Karpas-422 (cell line): Measurements from ENCODE around the gene GPR42. TPM values are rescaled to one million over a fixed set of nuclear protein-coding genes. Genes with fewer than 3 reads are reported as not detected.
"Not testable (repeated sequence)": the region's sequence is repeated elsewhere in the genome, so short reads cannot be mapped to it uniquely, and the experiment has no call there.

ENCODE experiments used
- DNase-seq: peaks from one replicate; pipeline ENCODE4 v3.0.0-alpha.2; 2015
- H2AFZ ChIP-seq: fragments of 200-600 bp; sonication (generic); 2 replicates; pipeline ENCODE4 v1.6.1; 2014; ENCODE audit warnings: antibody characterized with exemption, low read length, mixed read lengths
- H3K27ac ChIP-seq: fragments of 200-600 bp; sonication (generic); 2 replicates; pipeline ENCODE4 v1.5.1; 2014; ENCODE audit warnings: mild to moderate bottlenecking, low read length, moderate library complexity
- H3K27me3 ChIP-seq: fragments of 200-600 bp; sonication (generic); 2 replicates; pipeline ENCODE4 v1.6.1; 2014; ENCODE audit warnings: low read length, mixed read lengths
- H3K36me3 ChIP-seq: fragments of 200-600 bp; sonication (generic); 2 replicates; pipeline ENCODE4 v1.6.1; 2014; ENCODE audit warnings: low read length, mixed read lengths; ENCODE audit not compliant: insufficient read depth
- H3K4me1 ChIP-seq: fragments of 200-600 bp; sonication (generic); 2 replicates; pipeline ENCODE4 v1.6.1; 2014; ENCODE audit warnings: mild to moderate bottlenecking, low read length, mixed read lengths
- H3K4me2 ChIP-seq: fragments of 200-600 bp; sonication (generic); 2 replicates; pipeline ENCODE4 v1.6.1; 2014; ENCODE audit warnings: low read length, low read depth, mild to moderate bottlenecking; ENCODE audit not compliant: poor library complexity, severe bottlenecking
- H3K4me3 ChIP-seq: fragments of 200-600 bp; sonication (generic); 2 replicates; pipeline ENCODE4 v1.5.1; 2014; ENCODE audit warnings: mild to moderate bottlenecking, antibody characterized with exemption, low read length, mixed read lengths
- H3K79me2 ChIP-seq: fragments of 200-600 bp; sonication (generic); 2 replicates; pipeline ENCODE4 v1.6.1; 2014; ENCODE audit warnings: mild to moderate bottlenecking, low read length, mixed read lengths
- H3K9ac ChIP-seq: fragments of 200-600 bp; sonication (generic); 2 replicates; pipeline ENCODE4 v1.6.0; 2014; ENCODE audit warnings: low read length
- H3K9me2 ChIP-seq: fragments of 200-600 bp; sonication (generic), shearing (Covaris generic); replicated peaks from 2 replicates; pipeline ENCODE4 v1.6.0; 2014; ENCODE audit warnings: mild to moderate bottlenecking, low read length, moderate library complexity; ENCODE audit not compliant: insufficient read depth
- H3K9me3 ChIP-seq: fragments of 300-700, 200-600 bp; sonication (generic); 2 replicates; pipeline ENCODE4 v1.6.1; 2014; ENCODE audit warnings: low read length, mixed read lengths
- H4K20me1 ChIP-seq: fragments of 200-600 bp; sonication (generic); 2 replicates; pipeline ENCODE4 v1.6.1; 2014; ENCODE audit warnings: mild to moderate bottlenecking, antibody characterized with exemption, low read length, low read depth; ENCODE audit not compliant: insufficient read depth
- total RNA-seq: library from RNA; depleted of rRNA; stranded (reverse); fragments of >200 nt; shearing (Covaris generic); gene quantifications from 2 replicates; pipeline ENCODE4 v1.2.3, GENCODE V29; 2014; ENCODE audit warnings: low replicate concordance

GPR42 gene
- total RNA-seq, 1 experiment from 2014 or later, result not detected

DNA sequence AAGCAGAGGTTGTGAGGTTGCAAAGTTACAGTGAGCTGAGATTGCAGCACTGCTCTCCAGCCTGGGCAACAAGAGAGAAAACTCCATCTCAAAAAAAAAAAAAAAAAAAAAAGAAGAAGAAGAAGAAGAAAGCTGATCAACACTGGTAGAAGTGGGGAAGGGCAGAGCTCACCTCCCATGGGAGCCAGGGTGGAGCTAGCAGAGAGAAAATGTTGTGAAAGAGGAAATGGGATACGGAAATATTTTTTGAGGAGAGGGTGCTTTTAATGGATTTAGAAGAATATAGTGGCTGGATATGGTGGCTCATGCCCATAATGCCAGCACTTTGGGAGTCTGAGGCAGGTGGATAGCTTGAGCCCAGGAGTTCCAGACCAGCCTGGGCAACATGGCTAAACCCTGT, 6.8 kb downstream of the GPR42 start:
- H3K79me2 ChIP-seq, result no peaks in the 10 kb centered on the region
- no peaks in the 10 kb centered on the region for H3K36me3 ChIP-seq
- no peaks in the 10 kb centered on the region for H4K20me1 ChIP-seq
- no peaks in the 10 kb centered on the region for H3K27me3 ChIP-seq
- no peak overlapping the region for H2AFZ ChIP-seq
- H3K9me2 ChIP-seq, result no peaks in the 10 kb centered on the region
- no peak overlapping the region for H3K27ac ChIP-seq
- H3K9me3 ChIP-seq, result no peaks in the 10 kb centered on the region
- H3K4me3 ChIP-seq, result no peak overlapping the region
- DNase-seq, result no peak
- no peaks in the 10 kb centered on the region for H3K4me1 ChIP-seq
- H3K4me2 ChIP-seq, result no peak overlapping the region
- H3K9ac ChIP-seq, result no peak overlapping the region

DNA sequence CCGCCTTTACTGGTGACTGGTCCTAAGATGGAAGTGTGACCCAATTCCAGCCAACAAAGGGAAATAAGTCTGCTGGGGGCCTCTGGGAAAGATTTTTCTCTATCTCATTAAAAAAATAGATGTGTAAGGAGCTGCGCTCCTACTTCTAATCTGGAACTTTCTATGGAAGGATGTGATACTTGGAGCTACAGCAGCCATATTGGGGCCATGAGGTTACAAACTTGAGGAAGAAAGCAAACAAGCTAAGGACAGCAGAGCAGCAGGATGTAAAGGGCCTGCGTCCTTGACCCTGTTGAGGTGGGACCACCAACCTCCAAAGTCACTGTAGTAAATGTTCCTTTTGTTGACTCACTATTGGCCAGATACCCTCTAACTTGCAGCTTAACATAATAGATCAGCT, 7.5 kb downstream of the GPR42 start:
- no peak for DNase-seq
- H2AFZ ChIP-seq, result no peak overlapping the region

DNA sequence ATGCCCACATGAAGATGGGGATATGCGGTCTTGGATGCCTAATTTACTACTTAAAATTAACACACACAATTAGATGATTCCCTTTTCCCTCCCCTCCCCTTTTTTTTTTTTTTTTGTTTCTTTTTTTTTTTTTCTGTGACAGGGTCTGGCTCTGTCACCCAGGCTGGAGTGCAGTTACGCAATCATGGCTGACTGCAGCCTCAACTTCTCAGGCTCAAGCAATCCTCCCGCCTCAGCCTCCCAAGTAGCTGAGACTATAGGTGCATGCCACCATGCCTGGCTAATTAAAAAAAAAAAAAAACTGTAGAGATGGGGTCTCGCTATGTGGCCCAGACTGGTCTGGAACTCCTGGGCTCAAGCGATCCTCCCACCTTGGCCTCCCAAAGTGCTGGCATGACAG, 8.7 kb downstream of the GPR42 start:
- H3K9ac ChIP-seq, H3K36me3 ChIP-seq, H3K27ac ChIP-seq, H4K20me1 ChIP-seq, H3K9me3 ChIP-seq, H2AFZ ChIP-seq, H3K4me2 ChIP-seq, H3K9me2 ChIP-seq, H3K4me3 ChIP-seq, H3K27me3 ChIP-seq, DNase-seq, H3K79me2 ChIP-seq, H3K4me1 ChIP-seq: not testable (repeated sequence)

More for the DNA sequence above, 7.5 kb downstream of the GPR42 start:
- no peak overlapping the region for H3K4me3 ChIP-seq
- H4K20me1 ChIP-seq, result no peaks in the 10 kb centered on the region
- H3K4me1 ChIP-seq, result no peaks in the 10 kb centered on the region
- no peaks in the 10 kb centered on the region for H3K27me3 ChIP-seq
- no peak overlapping the region for H3K4me2 ChIP-seq
- H3K36me3 ChIP-seq, result no peaks in the 10 kb centered on the region
- no peaks in the 10 kb centered on the region for H3K9me2 ChIP-seq
- H3K79me2 ChIP-seq, result no peaks in the 10 kb centered on the region
- no peak overlapping the region for H3K27ac ChIP-seq
- H3K9ac ChIP-seq, result no peak overlapping the region
- no peaks in the 10 kb centered on the region for H3K9me3 ChIP-seq

DNA sequence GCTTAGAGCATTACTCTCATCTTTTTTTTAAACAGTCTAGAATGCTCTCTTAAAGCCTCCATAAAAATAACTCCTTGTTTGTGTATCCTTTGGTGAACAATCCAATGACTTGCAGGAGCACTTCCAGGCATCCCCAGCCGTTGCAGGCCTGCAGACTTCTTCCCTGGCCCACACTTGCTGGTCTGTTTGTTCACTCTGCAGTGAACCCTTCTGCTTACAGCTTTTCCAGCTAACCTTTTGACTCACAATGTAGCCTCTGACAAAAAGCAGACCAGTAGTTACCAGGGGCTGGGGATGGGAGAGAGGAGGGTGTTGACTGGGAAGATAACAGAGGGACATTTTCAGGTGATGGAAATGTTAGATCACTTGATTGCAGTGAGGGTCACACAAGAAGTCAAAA, 9.1 kb downstream of the GPR42 start:
- Histone ChIP-seq H3K4me1 (no peaks in the 10 kb centered on the region), H2AFZ (no peak overlapping the region), H3K9me3 (no peaks in the 10 kb centered on the region), H3K27me3 (no peaks in the 10 kb centered on the region), H3K79me2 (no peaks in the 10 kb centered on the region), H3K9ac (no peak overlapping the region), H3K4me2 (no peak overlapping the region), H3K27ac (no peak overlapping the region), H3K9me2 (no peaks in the 10 kb centered on the region), H3K36me3 (no peaks in the 10 kb centered on the region), H4K20me1 (no peaks in the 10 kb centered on the region), H3K4me3 (no peak overlapping the region)
- DNase-seq, result no peak

DNA sequence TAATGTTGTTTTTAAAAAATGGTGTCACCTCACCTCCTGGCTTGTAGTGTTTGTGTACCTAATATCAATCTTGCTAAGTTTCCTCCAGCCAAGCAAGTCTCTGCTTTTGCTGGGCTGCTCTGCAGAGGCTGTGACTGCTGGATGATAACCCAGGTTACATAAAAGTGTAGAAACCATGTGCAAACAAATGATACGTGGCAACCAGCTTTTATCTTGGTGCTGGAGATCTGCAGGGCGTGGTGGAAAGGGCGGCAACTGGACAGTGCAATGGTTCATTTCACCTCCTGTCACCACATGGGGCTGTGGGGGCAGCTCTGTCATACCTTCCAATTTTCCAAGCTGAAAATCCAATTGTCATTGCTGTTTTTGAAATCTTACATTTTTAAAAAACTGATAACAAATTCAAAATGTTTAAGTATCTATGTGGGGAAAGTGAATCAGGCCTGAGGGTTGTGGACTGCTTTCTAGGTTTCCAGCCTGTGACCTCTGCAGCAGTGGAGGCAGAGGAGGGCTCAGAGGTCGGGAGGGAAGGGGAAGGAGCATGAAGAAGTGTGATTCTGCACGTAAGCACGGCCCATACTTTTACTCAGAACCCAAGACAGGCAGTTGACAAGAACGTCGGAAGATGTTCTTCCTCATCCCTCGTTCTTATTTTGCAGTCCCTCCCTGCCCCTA, 9.7 kb downstream of the GPR42 start:
- Histone ChIP-seq H3K9me2 (no peaks in the 10 kb centered on the region), H3K79me2 (no peaks in the 10 kb centered on the region), H3K9ac (no peak overlapping the region), H3K4me2 (no peak overlapping the region), H4K20me1 (no peaks in the 10 kb centered on the region), H3K27me3 (no peaks in the 10 kb centered on the region), H3K27ac (no peak overlapping the region), H3K4me1 (no peaks in the 10 kb centered on the region), H3K9me3 (no peaks in the 10 kb centered on the region), H3K4me3 (no peak overlapping the region), H3K36me3 (no peaks in the 10 kb centered on the region), H2AFZ (no peak overlapping the region)
- no peak for DNase-seq

DNA sequence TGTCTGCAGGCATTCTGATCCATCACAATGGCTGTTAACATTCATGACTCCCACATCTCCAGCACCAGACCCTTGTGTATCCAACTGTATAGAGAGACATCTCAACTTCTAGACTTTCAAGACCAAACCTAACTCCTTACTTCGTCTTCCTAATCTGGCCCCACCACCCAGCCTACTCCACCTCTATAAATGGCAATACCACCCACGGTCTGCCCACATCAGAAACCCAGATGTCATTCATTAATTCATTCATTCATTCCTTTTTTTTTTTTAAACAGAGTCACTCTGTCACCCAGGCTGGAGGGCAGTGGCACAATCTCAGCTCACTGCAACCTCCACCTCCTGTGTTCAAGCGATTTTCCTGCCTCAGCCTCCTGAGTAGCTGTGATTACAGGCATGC, 10.4 kb downstream of the GPR42 start:
- Histone ChIP-seq H3K9ac (no peak overlapping the region), H3K9me3 (no peaks in the 10 kb centered on the region; the same call in 1 of the 2 replicates), H3K4me2 (no peak overlapping the region), H3K4me1 (no peaks in the 10 kb centered on the region), H4K20me1 (no peaks in the 10 kb centered on the region), H3K79me2 (no peaks in the 10 kb centered on the region), H3K27me3 (no peaks in the 10 kb centered on the region), H3K4me3 (no peak overlapping the region), H3K36me3 (no peaks in the 10 kb centered on the region), H3K27ac (no peak overlapping the region), H3K9me2 (no peaks in the 10 kb centered on the region), H2AFZ (no peak overlapping the region)
- DNase-seq, result no peak

DNA sequence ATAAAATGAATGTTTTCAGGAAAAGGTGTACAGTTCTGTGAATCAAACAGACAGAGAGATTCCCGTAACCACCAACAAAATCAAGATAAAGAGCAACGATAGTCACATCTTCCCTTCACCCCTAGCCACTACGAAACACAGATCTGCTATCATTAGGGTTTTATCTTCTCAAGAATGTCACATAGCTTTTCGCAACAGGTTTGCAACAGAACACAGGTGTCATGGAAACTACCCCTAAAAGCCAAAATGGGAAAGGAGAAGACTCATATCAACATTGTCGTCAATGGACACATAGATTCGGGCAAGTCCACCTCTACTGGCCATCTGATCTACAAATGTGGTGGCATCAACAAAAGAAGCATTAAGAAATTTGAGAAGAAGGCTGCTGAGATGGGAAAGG, 11.1 kb downstream of the GPR42 start:
- H3K4me1 ChIP-seq, result no peaks in the 10 kb centered on the region
- H3K9me3 ChIP-seq, result no peaks in the 10 kb centered on the region; the same call in 1 of the 2 replicates
- H3K27ac ChIP-seq, result no peak overlapping the region
- H3K4me2 ChIP-seq, result no peak overlapping the region
- H3K4me3 ChIP-seq, result no peak overlapping the region
- no peaks in the 10 kb centered on the region for H4K20me1 ChIP-seq
- no peaks in the 10 kb centered on the region for H3K27me3 ChIP-seq
- H3K36me3 ChIP-seq, result no peaks in the 10 kb centered on the region
- no peak overlapping the region for H3K9ac ChIP-seq
- H3K79me2 ChIP-seq, result no peaks in the 10 kb centered on the region
- H2AFZ ChIP-seq, result no peak overlapping the region
- DNase-seq, result no peak
- no peaks in the 10 kb centered on the region for H3K9me2 ChIP-seq

DNA sequence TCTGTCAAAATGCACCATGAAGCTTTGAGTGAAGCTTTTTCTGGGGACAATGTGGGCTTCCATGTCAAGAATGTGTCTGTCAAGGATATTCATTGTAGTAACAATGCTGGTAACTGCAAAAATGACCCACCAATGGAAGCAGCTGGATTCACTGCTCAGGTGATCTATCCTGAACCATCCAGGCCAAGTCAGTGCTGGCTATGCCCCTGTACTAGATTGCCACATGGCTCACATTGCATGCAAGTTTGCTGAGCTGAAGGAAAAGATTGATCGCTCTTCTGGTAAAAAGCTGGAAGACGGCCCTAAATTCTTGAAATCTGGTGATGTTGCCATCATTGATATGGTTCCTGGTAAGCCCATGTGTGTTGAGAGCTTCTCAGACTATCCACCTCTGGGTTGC, 12.7 kb downstream of the GPR42 start:
- Histone ChIP-seq H3K27me3 (no peaks in the 10 kb centered on the region), H3K9me2 (no peaks in the 10 kb centered on the region), H3K36me3 (no peaks in the 10 kb centered on the region), H3K4me1 (no peaks in the 10 kb centered on the region), H3K4me3 (no peak overlapping the region), H3K27ac (no peak overlapping the region), H2AFZ (no peak overlapping the region), H3K79me2 (no peaks in the 10 kb centered on the region), H4K20me1 (no peaks in the 10 kb centered on the region), H3K9ac (no peak overlapping the region), H3K9me3 (no peaks in the 10 kb centered on the region; the same call in 1 of the 2 replicates), H3K4me2 (no peak overlapping the region)
- no peak for DNase-seq
